GM06990 (cell line): Measurements from ENCODE around the gene RIC1.

Experiments
- DNase-seq: peaks from one replicate; pipeline ENCODE4 v3.0.0-alpha.2; 2011; ENCODE audit not compliant: insufficient read length; ENCODE audit errors: extremely low read depth
- H3K27me3 ChIP-seq: replicated peaks from 2 replicates; pipeline ENCODE4 v1.6.0; 2011; ENCODE audit warnings: low read length; ENCODE audit not compliant: control insufficient read depth, insufficient read depth
- H3K36me3 ChIP-seq: 2 replicates; pipeline ENCODE4 v1.5.1; 2011; ENCODE audit warnings: low read length; ENCODE audit not compliant: control insufficient read depth, insufficient read depth
- H3K4me3 ChIP-seq: replicated peaks from 2 replicates; pipeline ENCODE4 v1.5.1; 2011; ENCODE audit warnings: low read depth, mild to moderate bottlenecking, control low read depth, low read length
- TF ChIP-seq, protein P1 (sequence below): IDR thresholded peaks from 2 replicates; pipeline ENCODE4 v1.5.1; 2011; ENCODE audit warnings: low read length, control low read depth, mild to moderate bottlenecking, inconsistent platforms; ENCODE audit not compliant: insufficient read depth, poor library complexity, severe bottlenecking

RIC1 gene

DNA sequence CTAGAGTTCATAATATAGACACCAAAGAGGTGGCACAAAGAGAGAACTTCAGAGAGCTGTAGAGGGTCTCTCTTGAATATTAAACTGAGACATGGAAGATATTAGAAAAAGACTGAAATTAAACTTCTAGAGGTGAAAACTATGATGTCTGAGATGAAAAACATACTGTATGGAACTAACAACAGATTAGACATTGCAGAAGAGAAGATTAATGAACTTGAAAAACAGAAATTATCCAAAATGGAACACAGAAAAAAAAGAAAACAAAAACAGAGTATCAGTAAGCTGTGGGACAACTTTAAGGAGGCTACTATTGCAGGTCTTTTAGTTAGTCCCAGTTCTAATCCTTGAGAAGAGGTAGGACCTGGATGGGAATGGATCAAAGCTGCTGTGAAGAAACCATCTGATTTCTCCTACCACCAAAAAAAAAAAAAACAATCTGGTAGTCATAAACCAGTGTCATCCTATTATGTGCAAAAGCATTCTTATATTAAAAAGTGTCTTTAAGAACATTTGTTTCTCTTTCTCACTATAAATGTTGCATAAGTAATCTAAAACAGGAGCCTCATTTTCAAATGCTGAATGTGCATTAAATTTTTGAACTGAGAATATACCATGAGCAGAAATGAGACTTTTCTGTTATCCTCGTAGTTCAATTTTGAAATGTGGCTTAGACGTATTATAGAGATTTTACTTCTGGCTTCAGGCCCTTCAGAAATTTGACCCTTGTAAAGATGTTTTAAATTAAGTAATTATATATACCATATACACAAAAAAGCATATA is 107.8 kb downstream of the RIC1 start:
- TF ChIP-seq, protein P1, sequence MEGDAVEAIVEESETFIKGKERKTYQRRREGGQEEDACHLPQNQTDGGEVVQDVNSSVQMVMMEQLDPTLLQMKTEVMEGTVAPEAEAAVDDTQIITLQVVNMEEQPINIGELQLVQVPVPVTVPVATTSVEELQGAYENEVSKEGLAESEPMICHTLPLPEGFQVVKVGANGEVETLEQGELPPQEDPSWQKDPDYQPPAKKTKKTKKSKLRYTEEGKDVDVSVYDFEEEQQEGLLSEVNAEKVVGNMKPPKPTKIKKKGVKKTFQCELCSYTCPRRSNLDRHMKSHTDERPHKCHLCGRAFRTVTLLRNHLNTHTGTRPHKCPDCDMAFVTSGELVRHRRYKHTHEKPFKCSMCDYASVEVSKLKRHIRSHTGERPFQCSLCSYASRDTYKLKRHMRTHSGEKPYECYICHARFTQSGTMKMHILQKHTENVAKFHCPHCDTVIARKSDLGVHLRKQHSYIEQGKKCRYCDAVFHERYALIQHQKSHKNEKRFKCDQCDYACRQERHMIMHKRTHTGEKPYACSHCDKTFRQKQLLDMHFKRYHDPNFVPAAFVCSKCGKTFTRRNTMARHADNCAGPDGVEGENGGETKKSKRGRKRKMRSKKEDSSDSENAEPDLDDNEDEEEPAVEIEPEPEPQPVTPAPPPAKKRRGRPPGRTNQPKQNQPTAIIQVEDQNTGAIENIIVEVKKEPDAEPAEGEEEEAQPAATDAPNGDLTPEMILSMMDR, result no peak
- Histone ChIP-seq H3K27me3 (no peaks in the 10 kb centered on the region), H3K36me3 (peaks cover 5% of the 10 kb centered on the region), H3K4me3 (no peak overlapping the region)
- DNase-seq, result no peak

DNA sequence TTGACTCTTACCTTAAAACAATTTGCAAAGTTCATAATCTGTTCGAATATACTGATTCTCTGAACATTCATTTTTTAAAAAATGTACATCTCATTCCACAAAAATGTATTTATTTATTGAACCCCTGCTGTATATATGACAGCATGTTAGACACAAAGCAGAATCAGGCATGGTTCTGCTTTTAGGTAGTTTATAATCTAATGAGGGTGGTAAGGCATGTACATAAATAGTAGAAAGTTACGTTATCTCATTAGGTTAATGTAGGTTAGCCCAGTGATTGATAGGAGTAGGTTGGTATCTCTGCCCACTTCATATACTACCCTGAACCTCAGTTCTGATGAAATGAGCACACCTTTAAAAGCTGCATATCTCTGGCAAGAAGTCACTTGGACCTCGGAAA is 114.2 kb downstream of the RIC1 start:
- H3K36me3 ChIP-seq, result peaks cover 8% of the 10 kb centered on the region
- TF ChIP-seq, protein P1, result no peak

DNA sequence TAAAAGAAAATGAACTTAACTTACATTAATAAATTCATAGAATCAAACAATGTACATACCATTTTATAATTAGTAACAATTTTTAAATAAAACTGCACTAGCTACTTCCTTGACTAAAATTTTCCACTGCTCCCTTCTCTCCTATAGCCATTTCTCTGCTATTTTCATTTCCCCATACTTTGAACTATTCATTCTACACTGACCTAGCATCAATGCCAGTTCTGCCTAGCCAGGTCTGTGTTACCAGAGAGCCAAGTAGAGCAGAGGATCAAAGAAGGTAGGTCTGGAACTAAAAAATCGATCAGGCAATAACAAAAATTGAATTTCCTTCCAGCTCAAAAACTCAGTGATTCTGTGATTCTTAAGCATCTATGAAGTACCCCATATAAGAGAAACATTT is 119.5 kb downstream of the RIC1 start:
- peaks cover 4% of the 10 kb centered on the region for H3K36me3 ChIP-seq
- TF ChIP-seq, protein P1, result no peak
- H3K4me3 ChIP-seq, result no peak overlapping the region
- DNase-seq, result no peak
- no peaks in the 10 kb centered on the region for H3K27me3 ChIP-seq

More for the DNA sequence above, 114.2 kb downstream of the RIC1 start:
- Histone ChIP-seq H3K27me3 (no peaks in the 10 kb centered on the region), H3K4me3 (no peak overlapping the region)
- no peak for DNase-seq

DNA sequence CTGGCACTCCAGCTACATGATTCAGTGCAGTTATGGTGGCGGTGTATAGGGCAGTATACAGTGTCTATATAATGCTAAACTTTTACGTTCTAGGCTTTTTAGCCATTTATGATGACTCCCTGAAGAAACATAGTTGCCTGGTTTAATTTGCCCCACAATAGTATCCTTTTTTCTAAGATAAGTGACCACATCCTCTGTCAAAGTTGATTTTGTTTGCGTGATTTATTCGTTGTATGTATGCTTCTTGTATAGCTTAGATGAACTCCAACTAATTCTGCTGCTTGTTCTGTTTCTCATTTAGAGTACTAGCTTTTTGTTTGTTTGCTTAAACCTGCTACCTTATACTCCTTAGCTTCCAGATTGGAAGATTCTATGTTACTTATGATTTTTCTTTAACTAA is 120.4 kb downstream of the RIC1 start:
- Histone ChIP-seq H3K4me3 (no peak overlapping the region), H3K27me3 (no peaks in the 10 kb centered on the region), H3K36me3 (peaks cover 6% of the 10 kb centered on the region)
- no peak for DNase-seq
- TF ChIP-seq, protein P1, result no peak

DNA sequence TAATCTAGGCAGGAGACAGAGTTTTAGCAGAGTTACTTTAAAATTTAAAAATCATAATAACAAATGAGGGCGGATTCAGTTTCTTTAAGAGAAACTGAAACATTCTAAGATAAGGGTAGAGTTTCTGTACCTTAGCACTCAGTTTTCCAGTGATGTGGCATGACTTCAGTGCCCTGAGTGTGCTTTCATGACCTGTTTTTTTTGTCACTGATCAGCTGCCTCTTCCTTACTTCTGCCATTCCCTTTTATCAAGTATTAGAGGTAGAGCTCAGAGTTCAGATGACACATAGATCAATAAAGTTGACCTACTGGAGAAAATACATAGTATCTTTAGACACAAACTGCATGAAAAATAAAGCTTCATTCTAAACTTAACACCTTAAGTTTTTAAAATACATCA is 121.7 kb downstream of the RIC1 start:
- Histone ChIP-seq H3K4me3 (no peak overlapping the region), H3K36me3 (peaks cover 8% of the 10 kb centered on the region), H3K27me3 (no peaks in the 10 kb centered on the region)
- TF ChIP-seq, protein P1, result no peak
- no peak for DNase-seq
